HL-60/S4 treated with phorbol 12-myristate 13-acetate at 8.2 ng/mL for 4 days and 3 days (cell line): Measurements from ENCODE around the gene ZSWIM3.
"Not testable (repeated sequence)": the region's sequence is repeated elsewhere in the genome, so short reads cannot be mapped to it uniquely, and the experiment has no call there.

Source experiments
- in situ Hi-C: fragments of 300-500 bp; cut with MboI; formaldehyde crosslinking; loops from 2 replicates; pipeline ENCODE4 v1.15.0; 2022; ENCODE audit warnings: low sequenced_read_pairs

ZSWIM3 gene

GRCh38 chr20:45859916-45860315, 2.5 kb downstream of the ZSWIM3 start:
- in situ Hi-C loops = no loop called here

DNA sequence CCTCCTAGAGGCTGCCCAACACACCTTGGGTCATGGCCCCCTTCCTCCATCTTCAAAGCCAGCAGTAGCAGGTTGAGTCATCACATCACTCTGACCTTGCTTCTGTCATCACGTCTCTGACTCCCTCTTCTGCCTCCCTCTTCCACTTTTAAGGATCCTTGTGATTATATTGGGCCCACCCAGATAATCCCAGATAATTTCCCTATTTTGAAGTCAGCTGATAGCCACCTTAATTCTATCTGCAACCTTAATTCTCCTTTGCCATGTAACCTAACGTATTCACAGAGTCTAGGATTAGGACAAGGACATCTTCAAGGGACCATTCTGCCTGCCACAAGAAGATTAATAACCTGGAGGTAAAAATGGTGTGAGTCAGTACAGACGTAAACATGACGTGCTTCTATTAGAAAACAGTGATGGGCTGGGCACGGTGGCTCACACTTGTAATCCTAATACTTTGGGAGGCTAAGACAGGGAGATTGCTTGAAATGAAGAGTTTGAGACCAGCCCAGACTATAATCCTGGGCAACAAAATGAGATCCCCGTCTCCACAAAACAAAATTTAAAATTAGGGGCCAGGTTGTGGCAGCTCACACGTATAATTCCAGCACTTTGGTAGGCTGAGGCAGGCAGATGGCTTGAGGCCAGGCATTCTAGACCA, 3.3 kb downstream of the ZSWIM3 start:
- in situ Hi-C loops = no loop called here

DNA sequence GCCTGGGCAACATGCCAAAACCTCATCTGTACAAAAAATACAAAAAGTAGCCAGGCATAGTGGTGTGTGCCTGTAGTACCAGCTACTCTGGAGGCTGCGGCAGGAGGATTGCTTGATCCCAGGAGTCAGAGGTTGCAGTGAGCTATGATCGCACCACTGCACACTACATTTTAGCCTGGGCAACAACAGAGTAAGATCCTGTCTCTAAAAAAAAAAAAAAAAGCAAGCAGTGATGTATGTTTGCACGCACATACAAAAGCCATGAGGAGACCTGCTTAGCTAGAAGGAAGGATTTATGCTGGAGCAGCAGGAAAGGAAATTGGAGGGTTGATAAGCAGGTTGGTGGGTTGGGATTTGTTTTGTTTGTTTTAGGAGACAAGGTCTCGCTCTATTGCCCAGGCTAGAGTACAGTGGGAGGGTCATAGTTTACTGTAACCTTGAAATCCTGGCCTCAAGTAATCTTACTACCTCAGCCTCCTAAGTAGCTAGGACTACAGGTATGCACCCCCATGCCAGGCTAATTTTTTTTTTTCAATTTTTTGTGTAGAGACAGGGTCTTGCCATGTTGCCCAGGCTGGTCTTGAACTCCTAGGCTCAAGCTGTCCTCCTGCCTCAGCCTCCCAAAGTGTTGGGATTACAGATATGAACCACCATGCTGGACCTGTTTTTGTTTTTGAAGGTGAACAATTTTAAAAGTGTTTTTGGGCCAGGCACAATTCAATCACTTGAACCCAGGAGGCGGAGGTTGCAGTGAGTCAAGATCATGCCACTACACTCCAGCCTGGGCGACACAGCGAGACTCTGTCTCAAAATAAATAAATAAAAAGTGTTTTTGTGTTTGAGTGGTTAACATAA, 4.0 kb downstream of the ZSWIM3 start:
- in situ Hi-C loops = no loop called here

DNA sequence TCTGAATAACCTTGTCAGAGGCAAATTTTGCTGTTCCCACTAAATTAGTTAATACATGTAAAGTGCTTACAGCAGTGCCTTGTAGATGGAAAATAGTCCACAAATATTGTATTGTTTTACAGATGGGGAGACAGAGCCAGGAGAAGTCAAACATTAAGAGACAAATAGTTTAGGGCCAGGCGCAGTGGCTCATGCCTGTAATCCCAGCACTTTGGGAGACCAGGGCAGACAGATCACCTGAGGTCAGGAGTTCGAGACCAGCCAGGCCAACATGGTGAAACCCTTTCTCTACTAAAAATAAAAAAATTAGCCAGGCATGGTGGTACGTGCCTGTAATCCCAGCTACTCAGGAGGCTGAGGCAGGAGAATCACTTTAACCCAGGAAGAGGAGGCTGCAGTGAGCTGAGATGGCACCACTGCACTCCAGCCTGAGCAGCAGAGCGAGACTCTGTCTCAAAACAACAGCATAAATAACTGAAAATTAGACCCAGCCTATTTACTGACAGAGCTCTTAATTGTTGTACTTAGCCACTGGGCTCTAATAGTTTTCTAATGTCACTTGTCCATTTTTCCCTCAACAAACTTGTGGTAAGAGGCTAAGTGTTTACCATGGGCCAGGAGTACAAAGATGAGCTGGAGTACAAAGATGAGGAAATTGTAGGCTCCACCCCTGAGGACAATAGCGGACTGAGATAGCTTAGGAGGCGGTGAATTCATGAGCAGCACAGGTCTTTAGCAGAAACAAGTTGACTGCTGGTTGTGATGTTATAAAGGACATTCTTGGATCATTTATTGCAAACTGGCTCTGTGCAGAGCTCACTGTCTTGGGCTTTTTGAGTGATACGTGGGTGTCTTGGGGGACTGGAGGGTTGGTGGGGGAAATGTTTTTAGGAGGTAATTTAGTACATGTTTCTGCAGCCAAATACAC, 6.4 kb downstream of the ZSWIM3 start:
- in situ Hi-C loops = no loop called here

- in situ Hi-C loops = no loop called here
Observed at GRCh38 chr20:45866454-45866853, 9.0 kb downstream of the ZSWIM3 start.

DNA sequence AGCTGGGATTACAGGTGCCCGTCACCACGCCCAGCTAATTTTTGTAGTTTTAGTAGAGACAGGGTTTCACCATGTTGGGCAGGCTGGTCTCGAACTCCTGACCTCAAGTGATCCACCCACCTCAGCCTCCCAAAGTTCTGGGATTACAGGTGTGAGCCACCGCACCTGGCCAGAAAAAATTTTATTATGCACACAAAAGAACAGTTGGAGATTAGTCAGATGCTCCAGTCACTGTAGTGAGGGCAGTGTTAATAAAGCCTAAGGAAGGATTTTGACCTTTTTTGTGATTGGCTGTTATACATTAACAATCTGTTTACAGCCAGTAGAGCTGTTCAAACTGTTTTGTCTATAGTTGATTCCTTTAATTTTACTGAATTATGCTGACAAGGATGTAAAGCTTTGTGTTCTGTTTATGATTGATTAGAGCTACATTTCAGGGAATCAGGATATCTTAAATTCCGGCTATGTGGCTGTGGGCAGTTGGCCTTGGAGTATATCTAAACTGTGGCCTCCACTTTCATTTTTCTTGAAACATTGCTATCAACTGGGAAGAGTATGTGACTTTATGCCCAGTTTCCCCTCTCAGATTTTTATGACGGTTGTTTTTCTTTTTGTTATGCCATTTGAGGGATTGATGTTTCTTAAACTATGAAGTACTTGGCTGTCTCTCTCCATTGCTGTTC, 9.9 kb downstream of the ZSWIM3 start:
- in situ Hi-C loops = no loop called here

- in situ Hi-C loops = no loop called here
Observed at GRCh38 chr20:45867819-45868176, 10.4 kb downstream of the ZSWIM3 start.

- in situ Hi-C loops = no loop called here
Observed at GRCh38 chr20:45872626-45873025, 15.2 kb downstream of the ZSWIM3 start.

GRCh38 chr20:45873409-45874103, 16.1 kb downstream of the ZSWIM3 start:
- in situ Hi-C loops = no loop called here

- in situ Hi-C loops = not testable (repeated sequence)
Observed at GRCh38 chr20:45874104-45874481, 16.7 kb downstream of the ZSWIM3 start.

DNA sequence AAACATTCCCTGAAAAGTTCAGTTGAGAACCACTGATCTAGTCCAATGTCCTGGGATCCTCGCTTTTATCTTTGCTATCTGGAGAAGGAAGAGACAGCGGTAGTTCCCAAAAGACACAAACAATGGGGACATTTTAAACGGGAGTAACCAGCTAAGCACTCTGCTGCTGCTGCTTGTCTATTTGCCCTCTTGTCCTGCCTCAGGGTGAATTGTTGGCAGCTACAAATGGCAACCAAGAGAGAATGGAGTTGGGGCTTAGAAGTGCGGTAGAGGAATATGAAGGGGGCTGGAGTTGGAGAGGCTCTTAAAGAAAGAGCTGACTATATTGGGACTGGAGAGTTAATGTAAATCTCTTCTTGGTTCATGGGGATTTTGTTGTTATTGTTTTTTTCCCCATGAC, 17.2 kb downstream of the ZSWIM3 start:
- in situ Hi-C loops = no loop called here

- in situ Hi-C loops = no loop called here
Observed at GRCh38 chr20:45878076-45878761, 20.8 kb downstream of the ZSWIM3 start.

DNA sequence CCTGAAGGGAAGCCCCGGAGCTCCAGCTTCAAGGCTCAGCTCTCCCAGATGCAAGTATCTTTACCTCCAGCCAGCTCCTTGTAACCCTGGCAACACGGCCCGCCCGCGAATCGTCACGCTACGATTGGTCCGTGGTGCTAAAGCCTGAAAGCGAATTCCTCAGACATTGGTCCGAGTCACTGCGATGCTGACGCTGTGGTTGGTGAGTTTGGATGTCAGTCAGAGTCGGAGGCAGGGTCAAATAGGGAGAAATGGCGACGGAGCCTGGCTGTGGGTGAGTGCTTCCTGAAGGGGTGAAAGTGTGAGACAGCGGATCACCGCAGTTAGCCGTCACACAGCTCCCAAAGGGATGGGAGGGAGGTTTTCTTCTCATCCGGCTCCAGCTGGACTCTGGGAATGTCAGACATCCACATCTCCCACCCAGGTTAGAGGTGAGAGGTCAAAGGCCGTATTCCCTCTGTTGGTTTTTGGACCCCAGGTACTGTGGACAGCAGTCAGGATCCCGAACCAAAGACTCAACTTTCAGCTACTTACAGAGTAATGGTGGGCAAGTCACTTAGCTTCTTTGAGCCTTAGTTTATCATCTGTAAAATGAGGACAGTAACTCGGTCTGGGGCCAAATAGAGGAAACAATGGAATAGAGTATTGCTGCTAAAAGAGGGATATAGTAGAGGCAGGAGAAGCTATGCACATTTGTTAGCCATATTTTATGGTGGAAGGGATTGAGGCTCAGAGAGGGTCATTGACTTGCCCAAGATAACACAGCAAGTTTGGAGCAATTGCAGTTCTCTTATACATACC, 23.8 kb downstream of the ZSWIM3 start, which contains the start of gene ZSWIM1:
TSS of gene ZSWIM1 (plus strand) at position 240 of the 801 bp plus-strand sequence. CDS start 1,366 bp downstream, outside the sequence.
- in situ Hi-C loops = no loop called here

DNA sequence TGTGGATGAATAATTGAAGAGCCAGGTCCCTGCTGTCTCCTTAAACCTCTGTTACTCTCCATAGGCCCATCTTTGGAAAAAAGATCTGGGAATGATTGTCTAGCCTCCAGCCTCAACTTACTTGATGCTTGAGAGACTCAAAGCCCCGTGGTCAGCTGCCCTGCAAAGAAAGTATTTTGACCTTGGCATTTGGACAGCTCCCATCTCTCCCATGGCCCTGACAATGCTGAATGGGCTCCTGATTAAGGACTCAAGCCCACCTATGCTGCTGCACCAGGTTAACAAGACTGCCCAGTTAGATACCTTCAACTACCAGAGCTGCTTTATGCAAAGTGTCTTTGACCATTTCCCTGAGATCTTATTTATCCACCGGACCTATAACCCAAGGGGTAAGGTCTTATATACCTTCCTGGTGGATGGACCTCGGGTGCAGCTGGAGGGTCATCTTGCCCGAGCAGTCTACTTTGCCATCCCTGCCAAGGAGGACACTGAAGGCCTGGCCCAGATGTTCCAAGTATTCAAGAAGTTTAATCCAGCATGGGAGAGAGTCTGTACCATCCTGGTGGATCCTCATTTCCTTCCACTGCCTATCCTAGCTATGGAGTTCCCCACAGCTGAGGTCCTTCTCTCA, 25.2 kb downstream of the ZSWIM3 start:
- in situ Hi-C loops = no loop called here

DNA sequence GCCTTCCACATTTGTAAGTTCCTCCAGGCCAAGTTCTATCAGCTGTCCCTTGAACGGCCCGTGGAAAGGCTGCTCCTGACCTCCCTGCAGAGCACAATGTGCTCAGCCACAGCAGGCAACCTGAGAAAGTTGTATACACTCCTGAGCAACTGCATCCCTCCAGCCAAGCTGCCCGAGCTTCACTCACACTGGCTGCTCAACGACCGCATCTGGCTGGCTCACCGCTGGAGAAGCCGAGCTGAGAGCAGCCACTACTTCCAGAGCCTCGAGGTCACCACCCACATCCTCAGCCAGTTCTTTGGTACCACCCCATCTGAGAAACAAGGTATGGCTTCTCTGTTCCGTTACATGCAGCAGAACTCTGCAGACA, 25.7 kb downstream of the ZSWIM3 start:
- in situ Hi-C loops = no loop called here

DNA sequence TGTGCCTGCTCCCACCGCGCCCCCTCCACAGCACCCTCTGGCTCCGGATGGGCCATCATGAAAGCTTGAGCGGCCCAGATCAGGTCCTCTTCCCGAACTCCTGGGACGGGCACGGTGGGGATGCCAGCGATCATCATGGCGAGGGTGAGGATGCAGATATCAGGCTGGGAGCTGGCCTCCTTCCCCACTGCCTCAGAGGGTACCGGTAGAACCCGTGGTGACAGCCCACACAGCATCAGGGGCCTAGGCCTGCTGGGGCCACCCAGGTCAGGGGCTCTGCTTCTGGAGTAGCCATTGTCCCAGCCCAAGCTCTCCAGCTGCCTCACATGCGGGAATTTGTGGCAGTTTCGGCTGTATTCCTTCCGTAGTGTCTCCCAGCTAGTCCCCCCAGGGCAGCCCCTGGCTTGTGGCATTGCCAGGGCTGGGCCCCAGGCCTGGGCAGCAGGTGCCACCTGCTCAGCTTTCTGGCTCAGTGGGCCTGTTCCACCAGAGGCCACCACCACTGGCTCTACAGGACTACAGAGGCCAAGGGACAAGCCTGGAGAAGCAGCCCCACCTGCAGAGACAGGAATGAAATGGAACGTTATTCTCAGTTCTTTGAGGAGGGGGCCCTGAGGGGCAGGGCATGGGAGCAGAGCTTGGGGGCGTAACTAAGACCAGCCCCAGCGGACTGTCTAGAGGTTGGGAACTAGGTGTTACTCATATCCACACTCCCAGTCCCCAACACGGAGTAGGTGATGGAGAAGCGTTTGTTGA, 29.4 kb downstream of the ZSWIM3 start:
- in situ Hi-C loops = no loop called here

DNA sequence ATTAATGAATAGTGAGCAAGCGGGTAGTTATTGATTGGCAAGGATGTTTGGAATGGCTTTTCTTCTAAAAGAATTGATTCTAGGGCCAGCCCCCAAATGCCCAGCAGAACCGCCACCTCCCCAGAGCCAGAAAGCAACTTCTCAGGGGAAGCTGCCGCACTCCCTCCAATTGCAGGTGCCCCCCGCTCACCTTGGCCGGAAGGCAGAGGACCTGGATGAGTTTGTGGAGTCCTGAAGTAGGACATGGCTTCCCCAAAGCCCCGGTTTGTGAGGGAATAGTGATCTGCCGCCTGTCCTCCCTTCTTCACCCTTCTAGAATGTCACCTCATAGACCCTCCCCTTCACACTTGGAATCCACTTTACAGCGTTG, 29.9 kb downstream of the ZSWIM3 start, which contains the start of gene SPATA25:
TSS of gene SPATA25 (minus strand) at position 277 of the 370 bp plus-strand sequence. CDS start at position 245, 32 bp downstream.
- in situ Hi-C loops = no loop called here

GRCh38 chr20:45888681-45889080, 31.3 kb downstream of the ZSWIM3 start:
- in situ Hi-C loops = no loop called here
